ENCODE results near the gene COL27A1.

The COL27A1 gene

DNA sequence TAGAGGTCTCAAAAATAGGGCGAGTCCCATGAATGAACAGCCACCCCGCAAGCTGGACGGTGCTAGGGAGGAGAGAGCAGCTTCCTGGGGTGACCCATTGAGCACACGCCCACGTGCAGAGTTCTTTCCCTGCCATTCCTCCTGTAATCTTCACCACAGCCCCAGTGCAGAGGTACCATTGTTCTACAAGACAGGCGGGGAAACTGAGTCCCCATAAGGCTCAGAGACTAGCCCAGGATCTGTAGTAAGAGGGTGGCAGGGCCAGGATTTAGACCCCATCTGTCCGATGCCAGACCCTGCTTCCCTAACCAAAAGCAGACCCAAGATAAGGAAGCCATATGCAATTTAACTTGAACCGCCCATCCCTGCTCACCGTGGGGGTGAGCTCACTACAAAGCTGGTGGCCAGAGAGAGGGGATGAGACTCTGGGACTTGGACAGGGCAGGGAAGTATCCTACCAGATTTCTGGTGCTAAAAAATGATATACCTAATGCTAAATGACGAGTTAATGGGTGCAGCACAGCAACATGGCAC lies 130.9 kb downstream of the COL27A1 start:
- DNase-seq (ENCODE audit: low read depth in 2 of 2): no peak

DNA sequence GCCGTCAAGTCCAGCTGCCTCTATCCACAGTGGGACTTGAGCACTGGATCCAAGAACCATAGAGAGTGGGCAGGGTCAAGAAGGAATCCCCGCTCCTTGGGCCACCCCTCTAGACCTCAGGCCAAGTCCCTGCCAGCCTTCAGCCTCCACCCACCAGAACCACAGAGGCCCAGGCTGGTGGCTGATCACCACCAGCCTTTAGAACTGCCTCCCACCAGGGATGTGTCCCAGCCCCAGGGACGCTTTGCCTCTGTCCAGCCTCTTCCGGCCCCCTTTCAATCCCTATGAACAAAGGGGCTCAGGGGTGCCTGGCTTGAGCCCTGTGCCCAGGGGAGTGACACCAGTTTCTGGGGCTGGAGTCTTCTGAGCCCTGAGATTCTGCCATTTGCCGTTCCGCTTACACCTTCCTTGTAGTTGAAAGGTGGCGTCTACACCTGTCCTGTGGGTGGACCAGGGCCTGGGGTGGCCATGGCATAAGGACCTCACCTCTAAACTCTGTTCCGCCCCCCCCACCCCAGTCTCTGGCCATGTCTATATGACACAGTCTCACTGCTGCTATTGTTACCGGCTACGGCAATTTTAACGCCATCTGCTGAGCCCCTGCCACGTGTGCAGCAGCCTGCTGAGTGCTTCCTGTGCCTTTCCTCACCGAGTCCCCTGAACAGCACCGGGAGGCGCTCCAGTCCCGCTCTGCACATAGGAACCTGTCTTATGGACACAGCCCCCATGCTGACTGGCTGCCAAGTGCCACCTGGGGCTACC lies 131.8 kb downstream of the COL27A1 start:
- no peak for DNase-seq (ENCODE audit: low read depth in 2 of 2)

DNA sequence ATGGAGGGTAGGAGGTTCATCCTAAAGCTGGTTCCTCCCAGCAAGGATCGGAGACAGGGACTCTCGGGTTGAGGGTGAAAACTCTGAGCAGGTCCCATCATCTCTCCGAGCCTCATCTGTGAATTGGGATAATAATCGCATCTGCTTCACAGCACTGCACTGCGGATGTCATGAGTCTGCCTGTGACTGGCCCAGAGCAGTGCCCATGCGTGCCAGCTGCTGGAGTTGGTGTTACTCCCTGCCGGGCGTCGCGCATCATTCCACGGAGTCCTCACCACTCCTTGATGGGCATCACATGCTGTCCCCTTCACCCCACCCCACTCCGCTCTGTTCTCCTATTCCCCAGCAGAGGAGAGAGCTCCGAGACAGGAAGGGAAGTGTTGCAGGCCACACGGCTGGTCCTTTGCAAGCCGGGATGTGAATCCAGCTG lies 132.4 kb downstream of the COL27A1 start:
- DNase-seq (ENCODE audit: low read depth in 2 of 2): no peak

DNA sequence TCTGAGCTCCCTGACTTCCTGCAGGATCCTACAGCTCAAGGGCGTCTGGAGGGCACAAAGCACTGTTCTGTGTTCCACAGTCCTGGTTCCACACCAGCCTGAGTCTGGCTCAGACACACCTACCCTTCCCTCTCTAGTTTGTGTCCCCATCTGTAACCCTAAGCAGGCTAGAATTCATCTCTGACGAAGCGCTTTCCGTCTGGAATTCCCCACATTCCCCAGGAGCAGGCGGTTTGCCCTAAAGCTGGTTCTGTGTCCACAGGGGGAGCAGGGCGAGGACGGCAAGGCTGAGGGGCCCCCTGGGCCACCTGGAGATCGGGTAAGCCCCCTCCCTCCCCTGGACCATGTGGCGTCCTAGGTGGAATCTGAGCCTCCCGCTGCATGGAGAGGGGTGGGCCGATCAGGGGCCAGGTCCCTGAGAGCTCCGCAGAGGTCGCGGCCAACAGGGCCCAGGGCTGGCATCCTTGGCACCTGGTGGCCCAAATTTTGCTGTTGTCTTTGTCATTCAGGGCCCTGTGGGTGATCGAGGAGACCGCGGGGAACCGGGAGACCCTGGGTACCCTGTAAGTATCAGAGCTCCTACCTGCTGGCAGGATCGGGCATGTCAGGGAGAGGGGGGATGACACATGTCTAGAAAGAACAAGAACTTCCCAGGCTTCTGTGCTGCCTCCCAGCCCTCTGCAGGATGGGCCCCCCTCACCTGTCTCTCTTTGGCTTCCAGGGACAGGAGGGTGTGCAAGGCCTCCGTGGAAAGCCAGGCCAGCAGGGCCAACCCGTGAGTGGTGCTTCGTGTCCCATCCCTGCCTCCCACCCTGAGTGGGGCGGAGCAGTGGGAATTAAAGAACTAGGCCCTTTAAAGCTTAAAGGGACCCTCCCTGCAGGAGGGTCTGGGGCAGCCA lies 133.1 kb downstream of the COL27A1 start:
- DNase-seq (ENCODE audit: low read depth in 2 of 2): no peak

DNA sequence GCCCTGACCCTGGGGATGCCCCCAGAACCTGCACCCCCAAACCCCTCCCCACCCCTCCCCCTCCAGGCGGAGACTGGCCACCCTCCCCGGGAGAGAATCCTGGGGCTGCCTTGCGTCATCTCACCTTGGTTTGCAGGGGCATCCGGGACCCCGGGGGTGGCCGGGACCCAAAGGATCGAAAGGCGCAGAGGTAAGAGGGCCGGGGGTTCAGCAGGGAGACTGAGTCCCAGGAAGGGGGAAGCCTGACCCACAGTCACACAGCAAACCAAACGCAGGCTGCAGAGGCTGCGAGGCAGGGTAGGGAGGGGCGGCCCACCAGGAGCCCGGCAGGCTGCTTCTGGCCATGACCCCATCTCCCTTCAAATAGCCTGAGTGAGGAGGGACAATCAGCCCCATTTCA lies 133.8 kb downstream of the COL27A1 start:
- DNase-seq (ENCODE audit: low read depth in 2 of 2): no peak

DNA sequence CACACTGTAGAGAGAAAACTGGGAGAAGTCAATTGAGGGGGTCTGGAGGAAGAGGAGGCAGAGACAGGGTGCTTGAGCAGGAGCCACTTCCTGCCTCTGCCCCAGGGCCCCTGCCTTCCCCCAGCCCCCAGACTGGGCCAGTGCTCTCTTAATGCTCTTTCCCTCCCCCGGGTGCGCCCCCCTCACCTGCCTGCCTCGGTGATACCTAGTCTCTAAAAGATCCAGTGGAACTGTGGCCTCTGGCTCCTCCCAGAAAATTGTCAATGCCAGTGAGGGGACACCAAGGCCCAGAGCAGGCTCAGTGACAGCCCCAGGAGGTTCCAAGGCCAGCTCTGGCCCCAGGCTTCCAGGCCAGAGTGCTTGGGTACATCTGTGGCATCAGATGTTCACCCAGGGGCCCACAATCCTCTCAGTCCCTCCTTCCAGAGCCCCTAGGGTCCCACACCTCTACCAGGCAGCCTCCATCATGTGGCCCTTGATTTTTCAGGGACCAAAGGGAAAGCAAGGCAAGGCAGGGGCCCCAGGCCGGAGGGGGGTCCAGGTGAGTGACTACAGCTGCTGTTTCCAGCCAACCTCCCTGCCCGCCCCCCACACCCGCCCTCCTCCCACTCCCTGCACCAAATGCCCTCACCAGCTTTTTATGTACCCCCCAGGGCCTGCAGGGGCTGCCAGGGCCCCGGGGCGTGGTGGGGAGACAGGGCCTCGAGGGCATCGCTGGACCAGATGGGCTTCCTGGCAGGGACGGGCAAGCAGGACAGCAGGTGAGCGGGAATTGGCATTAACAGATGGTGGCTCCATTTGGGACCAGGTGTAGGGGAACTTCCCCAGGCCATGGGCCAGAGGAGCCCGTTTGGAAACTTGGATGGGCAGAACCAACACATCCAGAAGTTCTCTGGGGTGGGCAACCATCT lies 134.5 kb downstream of the COL27A1 start:
- DNase-seq (ENCODE audit: low read depth in 2 of 2): no peak

DNA sequence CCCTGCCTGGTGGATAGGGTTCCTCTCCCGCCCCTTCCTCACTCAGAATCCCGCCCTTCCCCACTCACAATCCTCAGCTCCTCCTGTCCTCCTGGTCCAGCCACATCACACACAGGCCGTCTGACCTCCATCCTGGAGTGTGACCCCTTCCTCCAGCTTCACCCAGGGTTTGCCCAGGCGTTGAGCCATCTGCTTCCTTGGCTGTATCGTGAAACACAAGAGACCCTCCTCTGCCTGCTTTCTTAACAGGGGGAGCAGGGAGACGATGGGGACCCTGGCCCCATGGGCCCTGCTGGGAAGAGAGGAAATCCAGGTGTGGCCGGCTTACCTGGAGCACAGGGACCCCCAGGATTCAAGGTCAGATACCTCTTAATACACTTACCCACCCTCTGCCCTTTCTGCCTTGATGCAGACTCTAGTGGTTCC lies 135.2 kb downstream of the COL27A1 start:
- DNase-seq (ENCODE audit: low read depth in 2 of 2): no peak

DNA sequence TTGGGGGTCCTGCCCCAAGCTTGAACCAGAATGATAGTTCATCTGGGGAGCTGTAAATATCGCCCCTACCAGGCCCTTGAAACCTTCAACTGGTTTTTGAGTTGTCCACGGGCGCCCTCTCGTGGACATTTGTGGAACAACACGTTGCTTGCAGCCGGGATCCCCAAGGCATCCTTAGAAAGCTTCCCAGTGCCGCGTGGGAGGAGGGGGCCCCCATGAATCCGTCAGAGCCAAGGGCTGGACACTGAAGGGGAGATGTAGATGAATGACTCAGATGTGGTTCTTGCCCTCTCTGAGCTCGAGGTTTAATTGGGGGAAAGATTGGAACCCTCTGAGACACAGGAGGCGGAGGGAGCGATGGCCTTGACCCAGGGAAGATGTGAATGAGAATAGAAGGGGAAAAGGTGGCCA lies 135.7 kb downstream of the COL27A1 start:
- peak; percentile 46 to 51 for DNase-seq (ENCODE audit: low read depth in 2 of 2)

DNA sequence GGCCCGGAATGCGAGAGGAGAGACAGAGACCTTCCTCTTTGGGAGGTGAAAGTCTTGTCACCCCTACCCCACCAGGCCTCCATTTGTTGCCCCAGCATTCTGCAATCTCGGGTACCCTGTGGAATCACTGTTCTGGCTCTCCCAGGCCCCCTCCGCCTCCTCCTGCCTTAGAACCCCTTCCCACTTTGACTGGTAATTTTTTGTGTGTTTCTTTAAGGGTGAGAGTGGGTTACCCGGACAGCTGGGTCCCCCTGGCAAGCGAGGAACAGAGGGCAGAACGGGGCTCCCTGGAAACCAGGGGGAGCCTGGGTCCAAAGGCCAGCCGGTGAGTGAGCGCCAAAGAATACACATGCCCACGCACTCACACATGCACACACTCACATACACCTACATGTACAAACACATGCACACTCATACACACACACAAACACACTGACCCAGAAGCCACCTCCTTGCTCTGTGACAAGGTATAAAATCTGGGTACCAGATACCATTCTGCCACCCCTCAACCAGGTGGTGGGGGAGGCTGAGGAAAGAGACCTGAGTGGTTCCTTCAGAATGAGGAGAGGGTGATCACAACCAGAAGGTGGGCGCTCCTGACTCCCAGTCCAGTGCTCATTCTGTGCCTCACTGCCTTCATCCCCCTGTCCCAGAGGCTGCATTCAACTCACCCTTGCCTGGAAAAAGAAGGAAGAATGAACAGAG lies 136.7 kb downstream of the COL27A1 start:
- DNase-seq (ENCODE audit: low read depth in 2 of 2): no peak

DNA sequence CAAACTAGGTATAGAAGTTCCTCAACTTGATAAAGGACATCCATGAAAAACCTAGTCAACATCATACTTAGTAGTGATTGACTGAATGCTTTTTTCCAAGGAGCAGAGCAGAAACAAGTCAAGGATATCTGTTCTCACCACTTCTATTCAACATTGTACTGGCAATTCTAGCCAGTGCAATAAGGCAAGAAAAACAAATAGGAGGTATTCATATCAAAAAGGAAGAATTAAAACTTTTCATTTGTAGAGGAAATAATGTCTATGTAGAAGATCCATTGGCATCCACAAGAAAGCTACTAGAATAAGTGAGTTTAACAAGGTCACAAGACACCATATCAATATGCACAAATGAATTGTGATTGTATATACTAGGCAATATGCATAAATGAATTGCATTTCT lies 139.3 kb downstream of the COL27A1 start:
- DNase-seq (ENCODE audit: low read depth in 2 of 2): no peak

DNA sequence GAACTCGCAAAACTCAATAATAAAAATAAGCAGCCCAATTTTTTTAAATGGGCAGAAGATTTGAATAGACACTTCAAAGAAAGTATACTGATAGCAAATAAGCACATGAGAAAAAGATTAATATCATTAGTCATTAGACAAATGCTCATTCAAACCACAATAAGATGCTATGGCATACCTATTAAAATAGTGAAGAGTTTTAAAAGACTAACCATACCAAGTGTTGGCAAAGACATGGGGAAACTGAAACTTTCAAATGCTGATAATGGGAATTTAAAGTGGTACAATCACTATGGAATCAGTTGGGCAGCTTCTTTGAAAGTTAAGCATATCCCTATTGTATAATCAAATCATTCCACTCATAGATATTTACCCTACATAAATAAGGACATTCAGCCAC lies 141.0 kb downstream of the COL27A1 start:
- no peak for DNase-seq (ENCODE audit: low read depth in 2 of 2)

DNA sequence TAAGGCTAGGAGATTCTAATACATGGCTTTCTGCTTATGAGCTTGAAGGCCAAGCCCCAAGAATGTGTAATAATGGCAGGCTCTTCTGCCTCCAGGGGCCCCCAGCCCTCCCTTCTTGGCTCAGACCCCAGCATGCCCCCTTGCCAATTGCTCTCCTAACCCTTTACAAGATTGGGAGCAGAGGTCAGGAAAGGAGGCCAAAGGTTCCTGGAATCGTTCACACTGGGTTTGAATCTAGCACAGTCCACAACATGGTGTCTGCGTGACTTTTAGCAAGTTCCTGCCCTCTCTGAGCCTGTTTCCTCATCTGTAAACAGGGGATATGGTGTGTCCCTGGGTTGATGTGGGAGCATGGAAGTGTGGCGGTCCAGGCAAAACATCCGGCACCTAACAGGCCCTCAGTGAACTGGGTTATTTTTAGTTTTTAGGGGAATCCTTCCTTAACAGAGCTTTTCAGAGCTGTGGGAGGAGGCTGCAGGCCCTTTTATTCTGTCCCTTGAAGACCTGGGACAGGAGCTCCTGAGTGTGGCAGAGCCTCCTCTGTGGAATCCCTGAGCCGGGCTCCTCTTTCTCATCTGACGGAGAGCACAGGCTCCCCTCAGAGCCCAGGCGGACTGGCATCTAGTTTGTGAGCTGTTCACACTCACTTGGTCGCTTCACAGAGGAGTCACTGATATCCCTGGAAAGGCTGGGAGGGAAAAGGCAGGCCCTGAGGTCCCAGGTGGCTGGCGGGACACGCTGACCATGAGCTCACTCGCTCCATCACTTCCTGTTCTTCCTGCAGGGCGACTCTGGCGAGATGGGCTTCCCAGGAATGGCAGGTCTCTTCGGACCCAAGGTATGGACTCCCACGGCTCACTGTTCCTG lies 144.2 kb downstream of the COL27A1 start:
- DNase-seq (ENCODE audit: low read depth in 2 of 2): no peak

DNA sequence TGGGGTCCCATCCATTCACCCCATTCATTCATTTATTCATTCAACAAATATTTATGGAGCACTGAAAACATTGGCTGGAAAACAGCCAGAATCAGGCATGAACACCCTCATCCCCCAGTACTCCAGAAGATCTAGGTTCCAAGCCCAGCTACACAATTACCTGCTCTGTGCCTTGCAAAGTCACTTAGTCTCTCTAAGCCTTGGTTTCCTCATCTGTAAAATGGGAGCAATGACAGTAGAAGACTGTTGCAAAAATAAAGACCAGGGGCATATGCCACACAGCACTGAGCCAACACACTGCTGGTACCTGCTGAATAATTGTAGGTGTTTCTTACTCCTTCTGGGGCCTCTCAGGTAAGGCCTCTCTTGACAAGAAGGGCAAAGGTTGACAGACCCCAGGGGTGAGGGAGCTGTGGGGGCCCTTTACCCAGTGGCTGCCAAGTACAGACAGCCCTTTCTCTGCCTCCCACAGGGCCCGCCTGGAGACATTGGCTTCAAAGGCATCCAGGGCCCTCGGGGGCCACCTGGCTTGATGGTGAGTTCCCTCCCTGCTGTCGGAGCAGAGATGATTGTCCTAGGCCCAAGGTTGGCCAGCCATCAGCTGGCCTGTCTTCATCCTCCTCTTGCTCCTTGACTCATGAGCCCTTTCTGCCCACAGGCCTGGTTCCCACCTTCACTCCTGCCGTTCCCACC lies 145.0 kb downstream of the COL27A1 start:
- no peak for DNase-seq (ENCODE audit: low read depth in 2 of 2)

DNA sequence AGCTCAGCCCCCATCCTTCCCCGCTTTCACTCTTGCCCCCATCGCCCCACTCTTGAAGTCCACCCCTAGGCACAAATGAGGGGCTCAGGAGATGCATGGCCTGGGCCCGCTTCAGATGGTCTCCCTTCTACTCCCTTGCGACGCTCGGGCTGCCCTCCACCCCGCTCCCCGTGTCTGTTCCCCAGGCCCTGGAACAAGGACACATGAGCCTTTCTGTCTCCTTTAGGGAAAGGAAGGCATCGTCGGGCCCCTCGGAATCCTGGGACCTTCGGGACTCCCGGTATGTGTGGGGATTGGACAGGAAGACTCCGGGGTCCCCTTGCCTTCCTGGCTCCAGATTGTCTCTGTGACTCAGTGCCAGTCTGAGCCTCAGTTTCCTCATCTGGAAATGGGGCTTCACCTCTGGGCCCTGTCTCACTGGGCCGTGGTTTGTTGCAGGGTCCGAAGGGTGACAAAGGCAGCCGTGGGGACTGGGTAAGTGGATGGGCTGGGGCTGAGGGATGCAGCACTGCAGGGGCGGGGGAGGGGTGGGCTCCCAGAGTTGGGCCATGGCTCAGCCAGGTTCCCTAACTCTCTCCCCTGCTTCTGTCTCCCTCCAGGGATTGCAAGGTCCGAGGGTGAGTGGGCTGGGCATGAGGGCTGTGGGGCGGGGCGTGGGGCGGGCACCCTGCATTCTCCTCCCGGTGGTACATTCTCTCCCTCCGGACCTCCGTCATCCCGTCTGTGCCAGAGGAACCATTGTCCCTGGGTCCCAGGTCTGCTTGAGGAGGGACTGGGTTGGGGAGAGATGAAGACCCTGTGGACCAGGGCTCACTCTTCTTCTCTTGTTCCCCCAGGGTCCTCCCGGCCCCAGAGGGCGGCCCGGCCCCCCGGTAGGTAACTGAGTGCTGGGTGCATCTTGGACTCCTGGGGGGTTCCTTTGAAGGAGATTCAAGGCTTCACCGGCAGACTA lies 145.8 kb downstream of the COL27A1 start:
- no peak for DNase-seq (ENCODE audit: low read depth in 2 of 2)

DNA sequence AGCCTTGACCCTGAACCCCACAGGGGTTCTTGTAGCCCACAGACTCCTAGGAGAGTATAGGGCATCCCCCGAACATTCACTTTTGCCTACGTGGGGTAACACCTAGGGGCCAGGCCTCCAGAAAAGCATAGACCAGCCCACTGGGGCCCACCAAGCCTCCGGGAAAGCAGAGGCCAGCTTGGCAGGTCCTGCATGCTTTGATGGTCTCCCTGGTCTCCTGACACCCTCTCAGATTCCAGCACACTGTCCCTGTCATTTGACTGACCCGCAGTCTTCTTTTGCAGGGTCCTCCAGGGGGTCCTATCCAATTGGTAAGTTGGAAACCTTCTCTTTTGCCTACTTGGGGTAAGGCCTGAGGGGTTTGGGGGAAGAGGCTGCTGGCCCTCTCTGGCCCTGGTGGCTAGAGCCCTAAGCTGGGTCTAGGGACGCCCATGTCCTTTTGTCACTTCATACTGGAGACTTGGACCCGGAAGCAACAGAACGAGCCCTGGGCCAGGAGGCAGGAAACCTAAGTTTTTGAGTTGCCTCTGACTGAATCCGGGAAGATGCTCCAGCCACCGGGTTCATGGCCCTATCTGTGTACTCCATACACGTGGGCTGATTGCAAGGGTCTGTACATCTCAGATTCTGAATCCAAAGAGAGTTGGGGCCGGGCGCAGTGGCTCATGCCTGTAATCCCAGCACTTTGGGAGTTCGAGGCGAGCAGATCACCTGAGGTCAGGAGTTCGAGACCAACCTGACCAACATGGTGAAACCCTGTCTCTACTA lies 146.6 kb downstream of the COL27A1 start:
- no peak for DNase-seq (ENCODE audit: low read depth in 2 of 2)

DNA sequence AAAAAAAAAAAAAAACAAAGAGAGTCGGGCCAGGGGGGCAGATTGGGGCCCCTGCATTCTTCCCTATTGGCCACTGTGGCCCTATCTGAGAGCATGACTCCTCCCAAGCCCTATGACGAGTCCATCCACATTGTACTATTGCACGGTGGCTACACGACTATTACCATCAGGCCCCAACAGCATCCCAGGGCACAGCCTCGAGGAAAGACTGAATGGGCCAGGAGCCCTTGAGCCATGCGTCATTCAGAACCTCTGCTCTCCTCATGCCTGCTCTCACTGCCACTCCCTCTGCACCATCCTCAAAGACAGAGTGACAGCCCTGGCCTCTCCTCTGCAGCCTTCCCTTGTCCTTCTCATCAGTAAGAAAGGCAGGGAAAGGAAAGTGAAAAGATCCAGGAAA lies 147.4 kb downstream of the COL27A1 start:
- no peak for DNase-seq (ENCODE audit: low read depth in 2 of 2)

DNA sequence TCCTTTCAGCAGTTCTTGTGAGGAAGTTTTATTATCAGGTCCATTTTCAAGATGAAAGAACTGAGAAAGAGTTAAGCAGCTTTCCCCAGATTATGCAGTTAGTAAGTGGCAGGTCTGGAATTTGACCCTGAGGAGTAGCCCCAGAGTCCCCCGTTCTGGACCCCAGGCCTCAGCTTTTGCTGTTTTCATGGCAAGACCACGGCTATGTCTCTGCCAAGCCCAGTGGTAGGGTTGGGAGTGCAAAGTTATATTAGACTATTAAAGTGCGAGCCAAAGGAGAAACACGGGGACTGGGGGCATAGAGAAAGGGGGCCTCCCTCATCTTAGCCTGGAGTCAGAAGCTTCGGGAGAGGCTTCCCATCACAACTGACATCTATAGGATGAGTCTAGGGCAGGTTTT lies 148.2 kb downstream of the COL27A1 start:
- no peak for DNase-seq (ENCODE audit: low read depth in 2 of 2)

DNA sequence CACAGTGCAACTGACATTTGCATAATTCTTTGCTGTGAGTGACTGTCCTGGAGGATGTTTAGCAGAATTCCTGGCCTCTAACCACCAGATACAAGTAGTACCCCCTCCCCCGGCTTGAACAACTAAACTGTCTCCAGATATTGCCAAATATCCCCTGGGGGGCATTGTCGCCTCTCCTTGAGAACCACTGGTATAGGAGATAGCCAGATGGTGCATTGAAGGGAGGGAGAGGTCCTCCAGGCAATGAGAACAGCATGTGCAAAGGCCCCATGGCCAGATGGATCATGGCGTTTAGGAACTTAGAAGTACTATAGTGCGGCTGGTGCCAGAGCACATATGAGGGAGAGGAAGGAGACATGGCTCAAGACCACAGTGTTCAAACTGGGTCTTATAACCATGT lies 148.6 kb downstream of the COL27A1 start:
- DNase-seq (ENCODE audit: low read depth in 2 of 2): no peak
